GM21381 (cell line): ENCODE measurements around the gene EXTL1.

ENCODE experiments used
- ATAC-seq: cut with Tn5 transposase; IDR thresholded peaks from one replicate; pipeline ENCODE4 v1.9.1; 2021; ENCODE audit warnings: mild to moderate bottlenecking, moderate library complexity; ENCODE audit not compliant: unreplicated experiment

EXTL1 gene

DNA sequence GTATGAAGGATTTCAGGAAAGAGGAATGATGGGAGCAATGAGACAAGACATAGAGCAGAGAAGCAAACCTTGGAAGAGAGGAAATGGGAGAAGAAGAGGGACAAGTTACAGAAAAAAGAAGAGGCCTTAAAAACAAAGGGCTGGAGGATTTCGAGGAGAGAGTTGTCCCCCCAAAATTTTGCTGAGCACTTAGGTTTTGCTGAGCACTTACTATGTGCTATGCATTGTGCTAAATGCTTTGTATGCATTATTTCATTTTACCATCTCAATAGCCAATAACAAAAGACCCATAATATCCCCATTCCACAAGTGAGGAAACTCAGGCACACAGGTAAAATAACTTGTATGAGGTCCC is 48.3 kb downstream of the EXTL1 start:
- ATAC-seq: no peak

DNA sequence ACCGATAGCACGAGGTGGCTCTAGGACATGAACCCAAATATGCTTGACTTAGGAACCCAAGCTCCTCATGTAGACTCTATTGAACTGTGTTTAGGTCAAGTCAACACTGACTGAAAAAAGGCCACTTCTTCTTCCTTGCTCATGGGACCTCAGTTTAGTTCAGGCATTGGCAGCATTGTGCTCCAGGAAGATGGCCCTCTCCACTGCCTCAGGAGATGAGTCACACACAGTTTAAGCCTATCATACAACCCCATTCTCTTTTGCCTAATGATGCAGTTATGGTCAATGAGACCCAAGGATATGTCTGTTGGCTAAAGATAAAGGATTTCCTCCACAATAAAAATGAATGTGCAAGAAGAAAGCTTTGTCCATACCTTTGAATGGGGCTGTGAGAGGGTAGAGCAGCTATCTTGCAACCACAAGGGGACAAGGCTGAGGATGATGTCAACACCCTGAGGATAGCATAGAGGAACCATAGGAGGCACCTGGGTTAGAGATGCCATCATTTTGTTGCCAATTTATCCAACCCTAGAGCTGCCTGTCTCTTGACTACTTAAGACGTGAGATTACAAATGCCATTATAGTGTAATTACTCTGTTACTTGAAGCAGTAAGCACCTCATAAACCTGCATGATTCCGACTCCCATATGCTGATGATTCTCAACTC is 48.9 kb downstream of the EXTL1 start:
- no peak for ATAC-seq

DNA sequence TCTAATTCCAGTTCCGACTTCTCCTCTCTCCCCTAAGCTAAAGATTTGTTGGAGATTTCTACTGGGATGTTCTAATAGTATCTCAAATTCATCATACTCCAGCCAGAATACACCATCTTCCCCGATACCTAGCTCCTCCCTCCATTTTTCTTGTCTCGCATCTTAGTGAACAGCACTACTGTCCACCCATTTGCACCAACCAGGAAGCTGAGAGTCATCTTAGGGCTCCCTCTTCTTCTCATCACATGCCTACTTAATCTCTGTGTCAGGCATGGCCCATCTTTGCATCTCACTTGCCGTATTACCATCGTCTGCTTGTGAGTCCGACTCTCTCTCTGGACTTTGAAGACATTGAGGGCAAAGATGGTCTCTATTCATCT is 49.4 kb downstream of the EXTL1 start:
- no peak for ATAC-seq

DNA sequence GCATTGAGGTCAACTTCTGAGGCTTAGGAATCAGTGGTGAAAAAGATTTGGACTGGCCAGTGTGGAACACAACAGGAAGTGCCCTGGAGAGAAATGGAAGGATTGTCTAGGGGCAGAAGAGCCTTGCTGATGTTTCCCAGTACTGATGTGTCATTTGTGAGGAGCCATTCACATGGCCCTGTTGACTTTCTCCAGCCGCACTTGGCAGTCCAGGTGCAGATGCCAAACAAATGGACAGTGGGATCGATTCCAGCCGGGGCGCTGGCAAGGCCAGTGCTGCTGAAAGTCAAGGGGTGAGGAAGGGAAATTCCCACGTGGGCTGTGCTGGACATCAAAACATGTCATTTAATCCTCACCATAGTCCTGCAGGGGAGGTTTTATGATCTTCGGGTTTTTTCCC is 50.7 kb downstream of the EXTL1 start:
- ATAC-seq: no peak

DNA sequence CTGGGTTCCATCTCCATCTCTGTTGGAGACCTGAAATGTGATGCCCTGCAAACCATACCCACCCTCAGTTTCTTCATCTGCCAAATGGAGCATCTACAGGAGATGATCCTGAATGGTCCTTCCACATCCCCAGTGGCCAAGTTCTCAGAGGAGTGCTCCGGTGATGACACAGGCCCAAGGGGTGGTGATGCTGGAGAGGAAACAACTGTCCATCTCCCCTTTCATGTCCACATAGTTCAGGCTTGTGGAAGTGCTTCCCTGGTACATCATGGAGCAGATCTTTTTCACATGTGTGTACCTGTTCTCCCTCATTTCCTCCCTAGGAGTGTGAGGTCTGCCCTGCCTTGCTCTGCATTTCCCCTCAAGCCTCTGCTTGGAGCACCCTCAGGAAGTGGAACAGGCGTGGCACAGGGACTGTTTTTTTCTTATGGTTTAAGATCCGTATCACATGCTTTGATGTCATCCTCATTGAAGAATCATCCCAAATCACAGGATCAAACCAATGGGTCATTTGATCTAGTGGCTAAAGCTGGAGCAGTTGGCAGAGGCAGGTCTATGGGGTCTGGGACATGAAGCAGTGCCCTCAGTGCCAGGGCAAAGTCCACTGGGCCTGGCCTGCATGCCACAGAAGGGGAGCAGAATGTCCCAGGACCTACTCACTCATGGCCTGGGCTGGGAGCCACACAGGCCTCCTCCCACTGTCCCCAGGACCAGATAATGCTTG is 54.0 kb downstream of the EXTL1 start:
- no peak for ATAC-seq

DNA sequence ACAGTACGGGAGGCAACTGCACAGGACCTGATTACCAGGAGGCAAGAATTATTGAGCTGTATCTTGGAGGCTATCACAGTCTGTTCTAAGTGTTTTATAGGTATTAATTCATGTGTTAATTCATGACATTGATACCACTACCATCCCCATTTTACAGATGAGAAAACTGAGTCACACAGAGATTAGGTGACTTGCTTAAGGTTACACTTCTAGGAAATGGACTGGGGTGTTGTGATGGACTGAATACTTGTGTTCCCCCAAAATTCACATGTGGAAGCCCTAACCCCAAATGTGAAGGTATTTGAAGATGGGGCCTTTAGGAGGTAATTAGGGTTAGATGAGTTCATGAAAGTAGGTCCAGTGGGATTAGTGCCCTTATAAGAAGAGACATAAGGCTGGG is 55.9 kb downstream of the EXTL1 start:
- ATAC-seq: no peak

DNA sequence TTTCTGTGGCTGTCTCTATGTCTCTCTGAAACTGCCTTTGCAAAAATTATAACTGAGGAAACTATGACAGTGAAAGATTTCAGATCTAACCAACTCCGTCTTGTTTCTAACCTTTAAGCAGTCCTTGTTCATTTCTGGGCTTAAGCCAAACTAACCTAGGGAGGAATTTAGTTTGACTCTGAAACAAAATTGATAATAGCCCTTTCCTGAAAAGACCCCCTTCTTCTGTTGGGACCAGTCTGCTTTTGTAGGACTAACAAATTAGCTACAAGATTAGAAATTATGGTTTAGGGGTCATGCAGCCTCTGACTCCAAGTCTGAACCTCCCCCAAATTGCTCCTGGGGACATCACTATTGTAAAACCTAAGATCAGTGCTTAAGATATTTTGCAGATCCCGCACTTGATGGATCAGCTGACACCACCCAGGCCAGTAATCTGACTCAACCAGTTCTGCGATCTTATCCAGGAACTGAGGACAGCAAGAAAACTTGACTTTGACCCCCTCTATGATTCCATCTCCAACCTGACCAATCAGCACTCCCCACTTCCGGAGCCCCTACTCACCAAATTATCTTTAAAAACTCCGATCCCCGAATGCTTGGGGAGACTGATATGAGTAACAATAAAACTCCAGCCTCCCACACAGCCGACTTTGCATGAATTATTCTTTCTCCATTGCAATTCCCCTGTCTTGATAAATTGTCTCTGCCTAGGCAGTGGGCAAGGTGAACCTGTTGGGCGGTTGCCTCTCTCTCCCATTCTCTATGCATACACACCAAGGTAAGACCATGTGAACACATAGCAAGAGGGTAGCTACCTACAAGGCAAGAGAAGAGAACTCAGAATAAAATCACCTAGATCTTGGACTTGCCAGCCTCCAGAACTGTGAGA is 57.0 kb downstream of the EXTL1 start:
- ATAC-seq: no peak

DNA sequence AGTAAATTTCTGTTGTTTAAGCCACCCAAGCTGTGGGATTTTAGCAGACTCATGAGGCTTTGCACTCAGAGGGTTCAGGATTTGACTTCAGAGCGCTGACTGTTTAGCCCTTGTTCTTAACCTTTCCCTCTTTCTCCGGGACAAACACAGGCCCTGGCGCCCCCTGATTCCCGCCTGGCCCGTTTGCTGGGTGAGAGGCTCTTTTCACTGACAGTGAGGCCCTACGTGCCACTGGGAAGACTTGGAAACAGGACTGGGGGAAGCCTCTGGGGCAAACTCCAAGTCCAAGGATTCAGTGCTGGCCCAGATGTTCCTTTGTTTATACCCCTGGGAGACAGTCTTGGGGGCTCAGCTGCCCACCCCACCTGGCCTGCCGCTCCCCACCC is 57.6 kb downstream of the EXTL1 start:
- no peak for ATAC-seq

DNA sequence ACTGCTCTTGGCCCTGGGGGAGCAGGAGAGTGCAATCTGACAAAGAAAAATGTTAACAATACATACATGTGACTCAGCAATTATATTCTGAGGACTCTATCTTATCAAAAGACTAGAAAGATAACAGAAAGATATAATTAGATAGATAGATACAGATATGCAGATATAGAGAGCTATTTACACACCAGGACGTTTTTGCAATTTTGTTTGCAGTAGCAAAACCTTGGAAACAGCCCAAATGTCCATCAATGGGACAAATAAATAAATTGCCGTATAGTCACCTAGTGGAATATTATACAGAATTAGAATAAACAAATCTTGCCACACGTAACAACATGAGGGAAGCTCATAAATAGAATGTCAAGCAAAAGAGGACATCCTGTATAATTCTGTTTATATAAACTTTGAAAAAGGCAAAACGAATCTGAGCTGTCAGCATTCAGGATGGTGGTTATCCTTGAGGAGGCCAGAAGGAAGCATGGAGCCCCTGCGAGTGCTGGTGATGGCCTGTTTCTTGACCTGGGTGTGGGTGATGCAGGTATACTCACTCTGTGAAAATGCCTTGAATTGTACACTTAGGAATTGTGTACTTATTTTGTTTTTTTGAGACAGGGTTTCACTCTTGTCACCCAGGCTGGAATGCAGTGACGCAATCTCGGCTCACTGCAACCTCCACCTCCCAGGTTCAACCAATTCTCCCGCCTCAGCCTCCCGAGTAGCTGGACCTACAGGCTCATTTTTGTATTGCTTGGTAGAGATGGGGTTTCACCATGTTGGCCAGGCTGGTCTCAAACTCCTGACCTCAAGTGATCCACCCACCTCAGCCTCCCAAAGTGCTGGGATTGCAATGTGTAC is 58.6 kb downstream of the EXTL1 start:
- ATAC-seq: no peak

DNA sequence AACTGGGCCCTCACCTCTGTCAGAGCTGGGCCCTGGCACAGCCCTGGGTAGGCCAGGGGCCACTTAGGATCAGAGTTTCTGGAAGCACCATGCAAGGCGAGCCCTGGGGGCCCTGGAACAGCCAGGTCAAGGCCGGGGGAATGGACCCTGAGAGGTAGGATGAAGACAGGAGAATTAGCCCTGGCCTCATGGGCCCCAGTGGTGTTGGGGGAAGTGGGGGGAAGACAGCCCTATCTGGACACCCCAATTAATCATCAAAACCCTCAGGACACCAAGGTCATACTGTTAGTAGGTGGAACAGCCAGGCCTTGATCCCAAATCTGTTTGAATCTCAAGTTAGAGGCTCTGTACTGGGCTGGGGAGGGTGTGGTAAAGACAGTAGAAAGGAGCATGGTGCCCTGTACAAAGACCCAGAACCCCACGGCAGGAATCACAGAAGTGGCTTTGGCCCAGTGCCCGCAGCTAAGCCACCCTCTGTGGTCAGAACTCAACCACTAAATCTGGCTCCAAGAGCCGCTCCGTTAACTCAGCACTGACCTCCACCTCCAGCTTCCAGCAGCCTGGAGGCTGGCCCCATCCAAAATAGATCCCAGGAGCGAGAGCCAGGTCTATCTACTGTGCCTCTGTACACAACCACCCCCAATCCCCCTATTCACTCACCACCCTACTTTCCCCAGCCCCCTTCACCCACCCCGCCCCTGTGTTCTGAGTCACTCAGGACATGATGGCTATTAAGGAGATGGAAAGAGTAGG is 59.9 kb downstream of the EXTL1 start:
- ATAC-seq: no peak

DNA sequence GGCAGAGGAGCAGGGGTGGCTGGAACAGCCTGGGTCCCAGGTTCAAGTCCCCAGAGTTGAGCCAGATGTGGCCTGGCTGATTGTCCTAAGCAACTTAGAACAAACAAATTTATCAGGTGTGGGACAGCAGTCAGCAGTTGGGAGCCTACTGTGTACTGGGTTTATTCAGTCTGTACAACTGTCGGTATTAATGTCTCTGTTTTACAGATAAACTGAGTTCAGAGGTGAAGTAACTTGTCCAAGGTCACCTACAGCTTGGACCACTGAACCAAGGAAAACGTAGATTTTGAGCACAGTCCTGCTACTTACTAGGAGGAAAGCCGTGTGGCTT is 60.4 kb downstream of the EXTL1 start:
- no peak for ATAC-seq

DNA sequence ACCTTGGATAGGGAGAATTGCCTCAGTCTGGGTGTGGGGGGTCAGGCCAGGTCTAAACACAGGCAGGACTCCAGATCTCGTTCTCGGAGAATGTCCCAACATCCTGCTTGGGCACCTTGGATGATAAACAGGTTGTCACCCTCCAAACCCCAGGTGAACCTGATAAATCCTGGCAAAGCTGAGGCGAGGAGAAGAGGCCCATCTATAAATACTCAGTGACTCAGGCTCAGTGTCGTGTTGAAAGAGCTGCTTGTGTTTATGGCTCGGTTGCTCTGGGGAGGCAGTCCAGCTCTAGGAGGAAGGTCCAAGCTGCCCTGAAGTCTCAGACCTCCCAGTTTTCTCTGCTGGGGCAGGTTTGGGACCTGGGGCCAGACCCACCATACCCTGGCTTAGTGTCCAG is 61.6 kb downstream of the EXTL1 start:
- ATAC-seq: no peak

DNA sequence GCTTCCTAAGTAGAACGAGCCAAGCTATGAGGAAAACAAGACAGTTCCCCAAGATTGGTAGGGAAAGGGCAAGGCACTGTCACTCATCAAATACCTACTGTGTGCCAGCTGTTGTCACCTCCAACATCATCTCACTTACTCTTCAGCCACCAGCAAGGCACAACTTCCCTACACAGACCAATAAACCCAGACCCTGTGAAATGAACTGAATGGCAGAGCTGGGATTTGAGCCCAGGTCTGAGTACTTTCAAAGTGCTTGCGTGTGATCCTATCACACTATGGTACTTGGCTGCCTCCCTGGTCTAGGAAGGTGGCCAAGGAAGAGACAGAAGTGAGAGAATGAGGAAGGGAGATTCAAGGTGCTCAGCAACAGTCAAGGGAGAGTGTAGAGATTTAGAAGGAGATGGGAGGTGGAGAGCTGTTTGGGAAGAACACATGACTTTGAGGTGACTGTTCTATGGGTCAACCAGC is 62.6 kb downstream of the EXTL1 start:
- ATAC-seq: no peak

DNA sequence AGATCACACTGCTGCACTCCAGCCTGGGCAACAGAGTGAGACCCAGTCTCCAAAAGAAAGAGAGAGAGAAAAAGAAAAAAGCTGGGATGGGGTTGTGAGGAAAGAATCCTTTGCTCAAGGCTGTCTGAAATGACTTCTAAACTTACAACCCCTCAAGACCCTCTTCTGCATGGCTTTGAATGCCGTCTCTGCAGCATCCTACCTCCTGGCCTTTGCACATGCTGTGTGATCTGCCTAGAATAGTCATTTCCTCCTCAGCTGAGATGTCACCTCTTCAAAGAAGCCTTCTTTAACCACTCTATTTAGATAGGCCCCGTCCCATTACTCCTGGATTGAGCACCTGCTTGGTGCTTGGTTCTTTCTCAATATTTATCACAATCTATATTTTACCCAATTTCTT is 63.3 kb downstream of the EXTL1 start:
- no peak for ATAC-seq
